CD4-positive, alpha-beta T cell treated with Interleukin-12 subunit alpha and Interleukin-12 subunit beta, for 1 hour (primary cell): Measurements from ENCODE around the gene PAQR9.

ENCODE experiments used
- DNase-seq: peaks from one replicate; pipeline ENCODE4 v3.0.0-alpha.2; 2020

The PAQR9 gene

GRCh38 chr3:142913432-142913831 is 50.0 kb downstream of the PAQR9 start:
- no peak for DNase-seq

GRCh38 chr3:142912402-142913172 is 50.9 kb downstream of the PAQR9 start:
- no peak for DNase-seq
